IPS-NIHi11 (cell line): ENCODE results near the gene CSRP3.
"Not testable (repeated sequence)": the region's sequence is repeated elsewhere in the genome, so short reads cannot be mapped to it uniquely, and the experiment has no call there.

Experiments
- DNase-seq: peaks from one replicate; pipeline ENCODE4 v3.0.0; 2012; ENCODE audit warnings: mixed read lengths, low spot score

The CSRP3 gene

GRCh38 chr11:19185516-19186052 lies 16.2 kb downstream of the CSRP3 start:
- no peak for DNase-seq

GRCh38 chr11:19185036-19185435 lies 16.7 kb downstream of the CSRP3 start:
- DNase-seq = no peak

- DNase-seq = no peak
Observed at GRCh38 chr11:19183646-19184045, 18.1 kb downstream of the CSRP3 start.

- DNase-seq = no peak
Observed at GRCh38 chr11:19181531-19182261, 20.1 kb downstream of the CSRP3 start.

- DNase-seq = no peak
Observed at GRCh38 chr11:19176629-19177186, 25.1 kb downstream of the CSRP3 start.

GRCh38 chr11:19173964-19174638 lies 27.7 kb downstream of the CSRP3 start:
- no peak for DNase-seq

- no peak for DNase-seq
Observed at GRCh38 chr11:19173004-19173689, 28.6 kb downstream of the CSRP3 start.

GRCh38 chr11:19168090-19168489 lies 33.7 kb downstream of the CSRP3 start:
- no peak for DNase-seq

GRCh38 chr11:19164881-19165280 lies 36.9 kb downstream of the CSRP3 start:
- DNase-seq = no peak

- DNase-seq = no peak
Observed at GRCh38 chr11:19164230-19164855, 37.4 kb downstream of the CSRP3 start.

GRCh38 chr11:19163617-19164016 lies 38.2 kb downstream of the CSRP3 start:
- DNase-seq = no peak

- no peak for DNase-seq
Observed at GRCh38 chr11:19162951-19163505, 38.8 kb downstream of the CSRP3 start.

- DNase-seq = no peak
Observed at GRCh38 chr11:19161651-19162050, 40.1 kb downstream of the CSRP3 start.

- no peak for DNase-seq
Observed at GRCh38 chr11:19160847-19161246, 40.9 kb downstream of the CSRP3 start.

GRCh38 chr11:19156892-19157291 lies 44.9 kb downstream of the CSRP3 start:
- DNase-seq = no peak

- no peak for DNase-seq
Observed at GRCh38 chr11:19145319-19145718, 56.5 kb downstream of the CSRP3 start.

GRCh38 chr11:19136884-19137283 lies 64.9 kb downstream of the CSRP3 start:
- DNase-seq = not testable (repeated sequence)

GRCh38 chr11:19134004-19134403 lies 67.8 kb downstream of the CSRP3 start:
- no peak for DNase-seq
